ENCODE measurements around the gene LEMD2.

GRCh38 chr6:33724102-33725023 lies 64.6 kb downstream of the LEMD2 start:
- no peak for TF ChIP-seq CREB1 (IDR thresholded peaks at IDR 0.05)
- no peak for TF ChIP-seq CREB1 (CRISPR knock-in tag; IDR thresholded peaks at IDR 0.05)
- TF ChIP-seq MEF2A (IDR thresholded peaks at IDR 0.05; ENCODE audit: control insufficient read depth, low read depth, low read length) = no peak
- no peak for TF ChIP-seq GATA2 (CRISPR knock-in tag; IDR thresholded peaks at IDR 0.05)
- no peak for TF ChIP-seq U2AF1 (optimal IDR thresholded peaks at IDR 0.05; ENCODE audit: low read depth, low read length)
- no peak for TF ChIP-seq GMEB1 (CRISPR knock-in tag; IDR thresholded peaks at IDR 0.05)
- no peak for TF ChIP-seq SETDB1 (IDR thresholded peaks at IDR 0.05; ENCODE audit: low read length)
- no peak for TF ChIP-seq RBM34 (IDR thresholded peaks at IDR 0.05; ENCODE audit: borderline replicate concordance, insufficient read depth, low read length)
- TF ChIP-seq EP300 (IDR thresholded peaks at IDR 0.05; ENCODE audit: low read length) = no peak
- TF ChIP-seq JUND (IDR thresholded peaks at IDR 0.05; ENCODE audit: borderline replicate concordance, low read depth, low read length) = no peak
- no peak for TF ChIP-seq JUND (tag; IDR thresholded peaks at IDR 0.05; ENCODE audit: borderline replicate concordance, low read depth, low read length)
- no peak for TF ChIP-seq CTCF (IDR thresholded peaks at IDR 0.05 in 2 of 3, conservative IDR thresholded peaks at IDR 0.05 in 1 of 3; ENCODE audit: insufficient read depth in 2 of 3, low read depth in 1 of 3, low read length in 3 of 3)
- TF ChIP-seq, protein P1, sequence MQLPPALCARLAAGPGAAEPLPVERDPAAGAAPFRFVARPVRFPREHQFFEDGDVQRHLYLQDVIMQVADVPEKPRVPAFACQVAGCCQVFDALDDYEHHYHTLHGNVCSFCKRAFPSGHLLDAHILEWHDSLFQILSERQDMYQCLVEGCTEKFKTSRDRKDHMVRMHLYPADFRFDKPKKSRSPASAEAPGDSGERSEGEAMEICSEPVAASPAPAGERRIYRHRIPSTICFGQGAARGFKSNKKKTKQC (CRISPR knock-in tag; IDR thresholded peaks at IDR 0.05) = no peak
- TF ChIP-seq ZNF699 (CRISPR knock-in tag; IDR thresholded peaks at IDR 0.05; ENCODE audit: insufficient replicate concordance) = no peak

Data from K562 (cell line).